ENCODE results near the gene KDM6A.

GRCh38 chrX:45145492-45146215 is 272.7 kb downstream of the KDM6A start:
- TF ChIP-seq GATA2 (IDR thresholded peaks at IDR 0.05; ENCODE audit: low read depth, low read length) (no peak), GATA3 (IDR thresholded peaks at IDR 0.05; ENCODE audit: low read depth, low read length) (no peak)

Data from SH-SY5Y (cell line).